Hindlimb muscle (tissue), 1 donor: ENCODE results near the gene RPL5. TPM values are rescaled to one million over a fixed set of nuclear protein-coding genes. Genes with fewer than 3 reads are reported as not detected.
A peak's percentile ranks its signal among the peaks of the same experiment; 100 is the strongest.

Experiments used
- DNase-seq: peaks from one replicate; pipeline ENCODE4 v3.0.0-alpha.2; 2013
- polyA plus RNA-seq: library from polyadenylated mRNA; unstranded; fragments of 120-200 nt; gene quantifications from one replicate; pipeline ENCODE4 v1.2.1, GENCODE V29; 2013; ENCODE audit not compliant: insufficient read length

The RPL5 gene
- polyA plus RNA-seq, 1 donor: 2,343 TPM

GRCh38 chr1:92820551-92820950, 11.3 kb upstream of the RPL5 start:
- no peak for DNase-seq

- no peak for DNase-seq
These were observed 9.0 kb upstream of the RPL5 start for GRCh38 chr1:92822879-92823278.

GRCh38 chr1:92826792-92827191, 5.0 kb upstream of the RPL5 start:
- no peak for DNase-seq

- DNase-seq: no peak
These were observed 475 bp upstream of the RPL5 start for GRCh38 chr1:92831368-92831761.

- peak; percentile 27 for DNase-seq
These were observed 786 bp downstream of the RPL5 start for GRCh38 chr1:92832537-92833114.

- DNase-seq: no peak
These were observed 2.0 kb downstream of the RPL5 start for GRCh38 chr1:92833840-92834239.

- no peak for DNase-seq
These were observed 2.8 kb downstream of the RPL5 start for GRCh38 chr1:92834617-92835016.

GRCh38 chr1:92837062-92837461, 5.2 kb downstream of the RPL5 start:
- DNase-seq: no peak

- DNase-seq: no peak
These were observed 6.7 kb downstream of the RPL5 start for GRCh38 chr1:92838519-92838918.

- DNase-seq: no peak
These were observed 7.6 kb downstream of the RPL5 start for GRCh38 chr1:92839442-92839841.

GRCh38 chr1:92840600-92840999, 8.8 kb downstream of the RPL5 start:
- DNase-seq: no peak

GRCh38 chr1:92842082-92843045, 10.5 kb downstream of the RPL5 start:
- no peak for DNase-seq

- no peak for DNase-seq
These were observed 11.2 kb downstream of the RPL5 start for GRCh38 chr1:92843046-92843423.

GRCh38 chr1:92843429-92844352, 11.9 kb downstream of the RPL5 start:
- DNase-seq: no peak

GRCh38 chr1:92844439-92844838, 12.6 kb downstream of the RPL5 start:
- no peak for DNase-seq

GRCh38 chr1:92845908-92846307, 14.1 kb downstream of the RPL5 start:
- no peak for DNase-seq

- no peak for DNase-seq
These were observed 16.4 kb downstream of the RPL5 start for GRCh38 chr1:92848201-92848600.

- DNase-seq: no peak
These were observed 18.2 kb downstream of the RPL5 start for GRCh38 chr1:92850019-92850418.

- DNase-seq: no peak
These were observed 19.9 kb downstream of the RPL5 start for GRCh38 chr1:92851729-92852128.

GRCh38 chr1:92853299-92853698, 21.5 kb downstream of the RPL5 start:
- no peak for DNase-seq

GRCh38 chr1:92854101-92854785, 22.4 kb downstream of the RPL5 start:
- no peak for DNase-seq

- DNase-seq: no peak
These were observed 23.4 kb downstream of the RPL5 start for GRCh38 chr1:92855236-92855635.
